Measurements from ENCODE around the gene WDR33. TPM values are rescaled to one million over a fixed set of nuclear protein-coding genes. Genes with fewer than 3 reads are reported as not detected.

WDR33 gene
- total RNA-seq, 4 donors from 2014 or later = 41.3 to 51.6 (median 45.1) TPM

DNA sequence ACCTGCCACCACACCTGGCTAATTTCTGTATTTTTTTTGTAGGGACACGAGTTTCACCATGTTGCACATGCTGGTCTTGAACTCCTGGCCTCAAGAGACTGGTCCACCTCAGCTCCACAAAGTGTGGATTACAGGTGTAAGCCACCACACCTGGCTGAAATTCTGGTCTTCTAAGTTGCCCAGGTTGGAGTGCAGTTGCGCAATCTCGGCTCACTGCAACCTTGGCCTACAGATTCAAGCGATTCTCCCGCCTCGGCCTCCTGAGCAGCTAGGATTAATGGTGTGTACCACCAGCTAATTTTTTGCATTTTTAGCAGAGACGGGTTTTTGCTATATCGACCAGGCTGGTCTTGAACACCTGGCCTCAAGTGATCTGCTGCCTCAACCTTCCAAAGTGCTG, 41.4 kb upstream of the WDR33 start:
- Histone ChIP-seq H3K9me3 (no peaks in the 10 kb centered on the region), H3K36me3 (peaks cover 0 to 44% (median 0%) of the 10 kb centered on the region in 3 donors)
- no peak for TF ChIP-seq POLR2A (IDR thresholded peaks at IDR 0.05)
- TF ChIP-seq, protein P1, sequence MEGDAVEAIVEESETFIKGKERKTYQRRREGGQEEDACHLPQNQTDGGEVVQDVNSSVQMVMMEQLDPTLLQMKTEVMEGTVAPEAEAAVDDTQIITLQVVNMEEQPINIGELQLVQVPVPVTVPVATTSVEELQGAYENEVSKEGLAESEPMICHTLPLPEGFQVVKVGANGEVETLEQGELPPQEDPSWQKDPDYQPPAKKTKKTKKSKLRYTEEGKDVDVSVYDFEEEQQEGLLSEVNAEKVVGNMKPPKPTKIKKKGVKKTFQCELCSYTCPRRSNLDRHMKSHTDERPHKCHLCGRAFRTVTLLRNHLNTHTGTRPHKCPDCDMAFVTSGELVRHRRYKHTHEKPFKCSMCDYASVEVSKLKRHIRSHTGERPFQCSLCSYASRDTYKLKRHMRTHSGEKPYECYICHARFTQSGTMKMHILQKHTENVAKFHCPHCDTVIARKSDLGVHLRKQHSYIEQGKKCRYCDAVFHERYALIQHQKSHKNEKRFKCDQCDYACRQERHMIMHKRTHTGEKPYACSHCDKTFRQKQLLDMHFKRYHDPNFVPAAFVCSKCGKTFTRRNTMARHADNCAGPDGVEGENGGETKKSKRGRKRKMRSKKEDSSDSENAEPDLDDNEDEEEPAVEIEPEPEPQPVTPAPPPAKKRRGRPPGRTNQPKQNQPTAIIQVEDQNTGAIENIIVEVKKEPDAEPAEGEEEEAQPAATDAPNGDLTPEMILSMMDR (IDR thresholded peaks at IDR 0.05) = no peak

DNA sequence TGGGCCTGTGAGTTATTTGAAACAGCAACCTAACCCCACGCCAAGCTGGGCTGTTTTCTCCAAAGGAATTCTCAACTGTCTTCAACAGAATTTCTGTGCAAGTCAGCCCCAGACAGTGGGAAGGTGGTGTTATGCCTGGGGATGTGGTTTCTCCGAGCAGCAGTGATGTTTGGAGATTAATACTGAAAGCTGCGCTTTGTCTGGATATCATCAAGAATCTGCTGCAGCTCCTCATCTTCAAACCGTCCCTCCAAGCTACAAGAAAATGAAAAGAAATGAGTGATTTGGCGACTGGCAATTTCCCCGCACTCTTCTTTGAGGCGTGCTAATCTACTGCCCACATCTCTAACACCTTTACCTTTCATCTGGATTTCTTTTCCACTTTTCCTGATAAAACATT, 37.0 kb upstream of the WDR33 start:
- Histone ChIP-seq H3K27ac (no peak overlapping the region), H3K36me3 (peaks cover 0 to 69% (median 0%) of the 10 kb centered on the region in 3 donors), H3K9me3 (no peaks in the 10 kb centered on the region), H3K4me1 (no peaks in the 10 kb centered on the region), H3K4me3 (no peak overlapping the region), H3K27me3 (no peaks in the 10 kb centered on the region)
- DNase-seq = no peak
- TF ChIP-seq, protein P1 (IDR thresholded peaks at IDR 0.05) = no peak
- no peak for TF ChIP-seq POLR2A (IDR thresholded peaks at IDR 0.05)

More for the DNA sequence above, 41.4 kb upstream of the WDR33 start:
- Histone ChIP-seq H3K4me3 (no peak overlapping the region), H3K27ac (no peak overlapping the region), H3K4me1 (peaks cover 0 to 12% (median 5%) of the 10 kb centered on the region in 4 donors), H3K27me3 (no peaks in the 10 kb centered on the region)
- no peak for DNase-seq

DNA sequence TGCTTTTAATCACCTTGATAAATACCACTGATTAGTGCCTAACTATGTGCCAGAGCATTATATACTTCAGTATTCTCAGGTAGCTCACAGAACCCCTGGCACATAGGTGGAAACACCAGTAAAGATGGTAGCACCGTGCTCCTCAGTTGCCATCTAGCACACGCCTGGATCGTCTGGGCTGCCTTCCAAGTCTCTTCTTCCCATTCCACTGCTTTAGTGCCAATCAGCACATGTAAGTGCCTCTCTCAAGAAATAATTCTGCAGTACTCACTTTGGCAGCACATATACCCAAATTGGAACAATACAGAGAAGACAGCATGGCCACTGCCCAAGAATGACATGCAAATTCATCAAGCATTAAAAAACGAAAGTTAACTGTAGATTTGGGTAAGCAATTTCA, 34.0 kb upstream of the WDR33 start:
- H3K9me3 ChIP-seq = no peaks in the 10 kb centered on the region
- no peak overlapping the region for H3K27ac ChIP-seq
- H3K27me3 ChIP-seq = no peaks in the 10 kb centered on the region
- TF ChIP-seq, protein P1 (IDR thresholded peaks at IDR 0.05) = no peak
- no peak for TF ChIP-seq POLR2A (IDR thresholded peaks at IDR 0.05)
- peaks cover 0 to 49% (median 0%) of the 10 kb centered on the region in 3 donors for H3K36me3 ChIP-seq
- H3K4me1 ChIP-seq = no peaks in the 10 kb centered on the region
- H3K4me3 ChIP-seq = no peak overlapping the region
- no peak for DNase-seq

DNA sequence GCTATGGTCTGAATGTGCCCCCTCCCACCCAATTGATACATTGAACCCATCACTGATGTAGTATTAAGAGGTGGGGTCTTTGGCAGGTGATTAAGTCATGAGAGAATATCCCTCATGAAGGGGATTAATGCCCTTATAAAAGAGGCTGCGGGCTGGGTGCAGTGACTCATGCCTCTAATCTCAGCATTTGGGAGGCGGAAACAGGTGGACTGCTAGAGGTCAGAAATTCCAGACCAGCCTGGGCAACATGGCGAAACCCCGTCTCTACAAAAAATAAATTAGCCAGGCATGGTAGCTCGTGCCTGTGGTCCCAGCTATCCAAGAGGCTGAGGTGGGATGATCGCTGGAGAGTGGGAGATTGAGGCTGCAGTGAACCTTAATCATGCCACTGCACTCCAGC, 32.7 kb upstream of the WDR33 start:
- Histone ChIP-seq H3K36me3 (peaks cover 0 to 37% (median 0%) of the 10 kb centered on the region in 3 donors), H3K9me3 (no peaks in the 10 kb centered on the region), H3K27ac (no peak overlapping the region), H3K4me3 (no peak overlapping the region), H3K4me1 (no peaks in the 10 kb centered on the region), H3K27me3 (no peaks in the 10 kb centered on the region)
- TF ChIP-seq, protein P1 (IDR thresholded peaks at IDR 0.05) = no peak
- TF ChIP-seq POLR2A (IDR thresholded peaks at IDR 0.05) = no peak
- DNase-seq = no peak

DNA sequence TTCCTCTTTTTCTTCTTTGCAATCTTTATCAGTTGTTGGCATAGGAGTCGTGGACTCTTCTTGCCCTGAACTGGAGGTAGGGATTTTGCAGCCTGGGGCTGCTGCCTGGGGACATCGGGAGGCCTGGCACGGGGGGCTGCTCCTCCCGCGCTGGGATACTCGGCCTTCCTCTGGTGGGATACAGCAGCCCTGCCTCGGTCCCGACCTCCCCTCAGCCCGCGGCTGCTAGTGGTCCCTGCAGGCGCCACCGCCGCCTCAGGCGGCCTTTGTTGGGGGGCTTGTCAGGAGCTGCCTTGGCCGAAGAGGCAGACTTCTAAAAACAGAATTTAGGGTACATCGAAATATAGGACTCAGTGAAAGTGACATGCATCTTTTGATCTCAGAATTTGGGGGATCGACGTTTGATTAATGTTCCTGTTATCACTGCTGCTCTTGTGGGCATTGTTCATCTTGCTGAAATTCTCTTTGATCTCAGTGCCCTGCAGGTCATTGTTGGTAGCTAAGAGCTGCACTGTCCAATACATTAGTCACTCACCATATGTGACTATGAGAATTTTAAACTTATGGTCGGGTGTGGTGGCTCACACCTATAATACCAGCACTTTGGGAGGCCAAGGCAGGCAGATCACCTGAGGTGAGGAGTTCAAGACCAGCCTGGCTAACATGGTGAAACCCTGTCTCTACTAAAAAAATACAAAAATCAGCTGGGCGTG, 30.7 kb upstream of the WDR33 start:
- Histone ChIP-seq H3K9me3 (no peaks in the 10 kb centered on the region), H3K27ac (no peak overlapping the region), H3K36me3 (peaks cover 0 to 17% (median 0%) of the 10 kb centered on the region in 3 donors), H3K27me3 (no peaks in the 10 kb centered on the region), H3K4me1 (no peaks in the 10 kb centered on the region), H3K4me3 (no peak overlapping the region)
- TF ChIP-seq POLR2A (IDR thresholded peaks at IDR 0.05) = no peak
- TF ChIP-seq, protein P1 (IDR thresholded peaks at IDR 0.05) = no peak
- no peak for DNase-seq
